Effector memory CD4-positive, alpha-beta T cell (primary cell): Measurements from ENCODE around the gene C17orf113.

Experiments used
- DNase-seq, 3 donors: peaks; one replicate each; pipeline ENCODE4 v3.0.0-alpha.2; 2020
- H3K27ac ChIP-seq: 2 replicates; pipeline ENCODE4 v1.7.0; 2013; ENCODE audit warnings: mild to moderate bottlenecking, low read length, moderate library complexity; ENCODE audit not compliant: insufficient read depth, poor library complexity, severe bottlenecking
- H3K27me3 ChIP-seq: replicated peaks from 2 replicates; pipeline ENCODE4 v1.7.0; 2013; ENCODE audit warnings: mild to moderate bottlenecking, low read length; ENCODE audit not compliant: insufficient read depth, control insufficient read depth, poor library complexity, severe bottlenecking
- H3K36me3 ChIP-seq: 2 replicates; pipeline ENCODE4 v1.7.0; 2013; ENCODE audit warnings: mild to moderate bottlenecking, low read length, moderate library complexity; ENCODE audit not compliant: control insufficient read depth, insufficient read depth
- H3K4me1 ChIP-seq: 2 replicates; pipeline ENCODE4 v1.7.0; 2013; ENCODE audit warnings: low read length, mild to moderate bottlenecking; ENCODE audit not compliant: control insufficient read depth, insufficient read depth, poor library complexity, severe bottlenecking
- H3K4me3 ChIP-seq: 2 replicates; pipeline ENCODE4 v1.7.0; 2013; ENCODE audit warnings: low read length, low read depth, mild to moderate bottlenecking; ENCODE audit not compliant: insufficient read depth, poor library complexity, severe bottlenecking
- H3K9me3 ChIP-seq: 2 replicates; pipeline ENCODE4 v1.7.0; 2013; ENCODE audit warnings: mild to moderate bottlenecking, low read length, moderate library complexity; ENCODE audit not compliant: control insufficient read depth

C17orf113 gene

GRCh38 chr17:42045719-42046118, 4.7 kb downstream of the C17orf113 start:
- Histone ChIP-seq H3K27me3 (no peaks in the 10 kb centered on the region), H3K36me3 (no peaks in the 10 kb centered on the region)
- no peak for DNase-seq

GRCh38 chr17:42042598-42043319, 7.6 kb downstream of the C17orf113 start:
- H3K4me3 ChIP-seq = no peak overlapping the region
- no peaks in the 10 kb centered on the region for H3K4me1 ChIP-seq
- H3K27me3 ChIP-seq = no peaks in the 10 kb centered on the region
- DNase-seq = no peak
- H3K27ac ChIP-seq = no peak overlapping the region
- no peaks in the 10 kb centered on the region for H3K9me3 ChIP-seq
- H3K36me3 ChIP-seq = no peaks in the 10 kb centered on the region

More at GRCh38 chr17:42045719-42046118, 4.7 kb downstream of the C17orf113 start:
- no peak overlapping the region for H3K4me3 ChIP-seq
- H3K27ac ChIP-seq = no peak overlapping the region
- H3K9me3 ChIP-seq = no peaks in the 10 kb centered on the region
- H3K4me1 ChIP-seq = peaks cover 4% of the 10 kb centered on the region

GRCh38 chr17:42041619-42042018, 8.8 kb downstream of the C17orf113 start:
- no peak for DNase-seq
- Histone ChIP-seq H3K36me3 (no peaks in the 10 kb centered on the region), H3K27ac (no peak overlapping the region), H3K4me3 (no peak overlapping the region), H3K27me3 (no peaks in the 10 kb centered on the region), H3K9me3 (no peaks in the 10 kb centered on the region), H3K4me1 (no peaks in the 10 kb centered on the region)

GRCh38 chr17:42040818-42041217, 9.6 kb downstream of the C17orf113 start:
- Histone ChIP-seq H3K27ac (no peak overlapping the region), H3K9me3 (no peaks in the 10 kb centered on the region), H3K36me3 (no peaks in the 10 kb centered on the region), H3K4me1 (no peaks in the 10 kb centered on the region), H3K27me3 (no peaks in the 10 kb centered on the region), H3K4me3 (no peak overlapping the region)
- DNase-seq = no peak

GRCh38 chr17:42039794-42040763, 10.3 kb downstream of the C17orf113 start:
- Histone ChIP-seq H3K27me3 (no peaks in the 10 kb centered on the region), H3K27ac (no peak overlapping the region), H3K36me3 (no peaks in the 10 kb centered on the region), H3K4me3 (no peak overlapping the region), H3K4me1 (no peaks in the 10 kb centered on the region), H3K9me3 (no peaks in the 10 kb centered on the region)
- no peak for DNase-seq

- Histone ChIP-seq H3K27ac (no peak overlapping the region), H3K9me3 (no peaks in the 10 kb centered on the region), H3K4me1 (no peaks in the 10 kb centered on the region), H3K27me3 (no peaks in the 10 kb centered on the region), H3K4me3 (no peak overlapping the region), H3K36me3 (no peaks in the 10 kb centered on the region)
- no peak for DNase-seq
Measured at GRCh38 chr17:42038221-42038973, 12.0 kb downstream of the C17orf113 start.

GRCh38 chr17:42034059-42034458, 16.3 kb downstream of the C17orf113 start:
- no peaks in the 10 kb centered on the region for H3K27me3 ChIP-seq
- no peaks in the 10 kb centered on the region for H3K36me3 ChIP-seq
- H3K27ac ChIP-seq = no peak overlapping the region
- no peak overlapping the region for H3K4me3 ChIP-seq
- DNase-seq = no peak
- H3K9me3 ChIP-seq = no peaks in the 10 kb centered on the region
- H3K4me1 ChIP-seq = no peaks in the 10 kb centered on the region

GRCh38 chr17:42031584-42031983, 18.8 kb downstream of the C17orf113 start:
- no peak for DNase-seq
- Histone ChIP-seq H3K36me3 (no peaks in the 10 kb centered on the region), H3K27ac (no peak overlapping the region), H3K27me3 (no peaks in the 10 kb centered on the region), H3K4me3 (no peak overlapping the region), H3K9me3 (no peaks in the 10 kb centered on the region), H3K4me1 (no peaks in the 10 kb centered on the region)

GRCh38 chr17:42028791-42029127, 21.6 kb downstream of the C17orf113 start:
- Histone ChIP-seq H3K36me3 (peaks cover 9% of the 10 kb centered on the region), H3K4me1 (peaks cover 6% of the 10 kb centered on the region), H3K4me3 (no peak overlapping the region), H3K27ac (no peak overlapping the region), H3K9me3 (no peaks in the 10 kb centered on the region), H3K27me3 (no peaks in the 10 kb centered on the region)
- no peak for DNase-seq
